Activated CD4-positive, CD25-positive, alpha-beta regulatory T cell (primary cell): Measurements from ENCODE around the gene ENTPD8.
"Not testable (repeated sequence)": the region's sequence is repeated elsewhere in the genome, so short reads cannot be mapped to it uniquely, and the experiment has no call there.

Experiments used
- DNase-seq, 4 experiments: peaks; one replicate each; lab custom pipeline; 2025; lab: John Stamatoyannopoulos, UW

The ENTPD8 gene

GRCh38 chr9:137476856-137477255 lies 35.7 kb upstream of the ENTPD8 start:
- DNase-seq: no peak

DNA sequence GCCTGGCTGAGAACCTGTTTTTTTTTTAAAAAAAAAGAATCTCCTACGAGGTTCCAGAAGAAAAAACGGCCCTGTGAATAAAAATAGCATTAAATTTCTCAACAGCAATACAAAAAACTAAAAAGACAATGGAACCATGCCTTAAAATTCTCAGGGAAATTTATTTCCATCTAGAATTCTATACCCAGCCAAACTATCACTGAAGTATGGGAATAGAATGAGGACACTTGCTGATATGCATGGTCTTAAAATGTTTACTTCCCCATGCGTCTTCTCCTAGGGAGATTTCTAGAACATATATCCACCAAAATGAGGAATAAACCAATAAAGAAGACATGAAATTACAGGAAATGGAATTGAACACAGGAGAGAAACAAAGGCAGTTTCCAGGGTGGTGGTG lies 34.5 kb upstream of the ENTPD8 start:
- no peak for DNase-seq

- DNase-seq: no peak
Observed at GRCh38 chr9:137474271-137474670, 33.1 kb upstream of the ENTPD8 start.

- no peak for DNase-seq
Observed at GRCh38 chr9:137470785-137471184, 29.6 kb upstream of the ENTPD8 start.

DNA sequence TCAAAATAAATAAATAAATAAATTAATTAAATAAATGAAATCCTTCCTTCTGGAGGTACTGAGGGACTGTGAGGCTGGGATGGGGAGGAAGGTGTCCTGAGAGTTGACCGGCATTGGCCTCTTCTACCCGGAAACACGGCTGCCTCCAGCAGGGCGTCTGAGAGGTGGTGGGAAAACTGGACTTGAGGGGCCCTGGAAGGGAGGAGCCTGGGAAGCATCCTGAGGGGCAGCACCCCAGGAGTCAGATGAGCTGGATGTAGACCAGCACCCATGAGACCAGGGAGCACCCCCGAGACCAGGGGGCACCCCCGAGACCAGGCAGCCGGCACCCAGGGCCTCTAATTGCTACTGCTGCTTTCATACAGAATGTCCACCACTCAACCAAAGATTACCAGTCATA lies 26.7 kb upstream of the ENTPD8 start:
- DNase-seq: no peak

GRCh38 chr9:137467161-137467581 lies 26.0 kb upstream of the ENTPD8 start:
- DNase-seq: no peak

DNA sequence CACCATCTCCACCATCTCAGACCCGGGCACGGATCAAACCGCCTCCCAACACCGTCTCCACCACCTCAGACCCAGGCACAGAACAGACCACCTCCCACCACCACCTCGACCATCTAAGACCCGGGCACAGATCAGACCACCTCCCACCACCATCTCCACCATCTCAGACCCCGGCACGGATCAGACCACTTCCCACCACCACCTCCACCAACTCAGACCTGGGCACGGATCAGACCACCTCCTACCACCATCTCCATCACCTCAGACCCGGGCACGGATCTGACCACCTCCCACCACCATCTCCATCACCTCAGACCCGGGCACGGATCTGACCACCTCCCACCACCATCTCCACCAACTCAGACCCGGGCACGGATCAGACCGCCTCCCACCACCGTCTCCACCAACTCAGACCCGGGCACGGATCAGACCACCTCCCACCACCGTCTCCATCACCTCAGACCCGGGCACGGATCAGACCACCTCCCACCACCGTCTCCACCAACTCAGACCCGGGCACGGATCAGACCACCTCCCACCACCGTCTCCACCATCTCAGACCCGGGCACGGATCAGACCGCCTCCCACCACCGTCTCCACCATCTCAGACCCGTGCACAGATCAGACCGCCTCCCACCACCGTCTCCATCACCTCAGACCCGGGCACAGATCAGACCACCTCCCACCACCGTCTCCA lies 25.4 kb upstream of the ENTPD8 start:
- not testable (repeated sequence) for DNase-seq

DNA sequence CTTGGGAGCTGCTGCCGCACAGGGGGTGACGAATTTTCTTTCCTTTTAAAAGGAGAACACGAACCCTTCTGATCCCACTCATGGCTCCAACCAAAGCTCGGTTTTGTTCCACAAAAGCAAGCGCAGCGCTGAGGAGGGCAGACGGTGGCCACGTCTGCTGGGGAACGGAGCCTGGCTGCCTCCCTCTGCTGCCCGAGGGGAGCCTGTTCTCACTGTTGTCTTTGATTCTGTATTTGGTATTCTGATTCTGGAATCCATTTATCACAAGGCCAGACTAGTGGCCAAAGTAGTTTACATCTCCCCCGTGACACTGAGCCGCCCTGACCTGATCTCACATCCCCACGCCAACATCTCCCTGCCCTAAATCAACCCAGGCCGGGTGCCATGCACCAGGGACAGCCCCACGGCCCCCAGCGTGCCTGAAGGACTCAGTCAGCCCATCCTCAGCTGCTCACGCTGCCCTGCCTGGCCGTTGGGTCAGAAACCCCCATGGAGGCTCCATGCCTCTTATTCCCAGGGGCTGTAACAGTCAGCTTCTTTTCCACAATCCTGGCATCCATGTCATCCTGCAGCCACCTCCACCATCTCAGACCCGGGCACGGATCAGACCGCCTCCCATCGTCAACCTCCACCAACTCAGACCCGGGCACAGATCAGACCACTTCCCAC lies 24.7 kb upstream of the ENTPD8 start:
- no peak for DNase-seq

DNA sequence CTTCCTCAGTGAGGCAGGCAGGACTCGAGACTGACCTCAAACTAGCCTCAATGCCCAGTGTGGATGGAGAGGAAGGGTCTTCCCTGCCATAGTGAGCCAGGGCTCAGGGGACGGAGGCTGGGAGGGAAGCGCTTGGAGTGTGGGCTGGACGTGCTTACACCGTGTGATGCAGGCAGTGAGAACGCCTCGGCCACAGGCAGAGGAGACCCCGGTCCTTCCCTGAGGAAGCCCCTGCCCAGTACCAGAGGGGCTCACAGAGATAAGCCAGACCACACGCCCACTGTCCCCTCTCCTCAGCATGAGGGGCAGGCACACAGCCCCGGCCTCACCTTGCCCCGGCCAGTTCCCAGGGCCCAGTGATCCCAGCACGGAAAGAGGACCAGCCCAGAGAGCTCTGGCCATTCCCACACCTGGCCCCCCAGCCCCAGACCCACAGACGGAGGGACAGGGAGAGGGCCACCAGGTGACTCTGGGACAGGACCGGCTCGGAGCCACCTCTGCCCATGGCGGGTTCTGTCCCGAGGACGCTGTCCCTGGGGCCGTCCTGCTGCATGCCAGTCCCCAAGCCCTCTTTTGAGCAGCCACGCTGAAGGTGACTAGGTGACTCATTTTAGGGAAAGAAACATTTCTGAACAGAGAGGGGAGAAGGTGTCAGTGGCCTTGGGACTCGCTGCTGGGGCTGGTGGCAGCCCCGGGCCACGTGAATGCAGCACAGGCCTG lies 24.0 kb upstream of the ENTPD8 start:
- DNase-seq: no peak

DNA sequence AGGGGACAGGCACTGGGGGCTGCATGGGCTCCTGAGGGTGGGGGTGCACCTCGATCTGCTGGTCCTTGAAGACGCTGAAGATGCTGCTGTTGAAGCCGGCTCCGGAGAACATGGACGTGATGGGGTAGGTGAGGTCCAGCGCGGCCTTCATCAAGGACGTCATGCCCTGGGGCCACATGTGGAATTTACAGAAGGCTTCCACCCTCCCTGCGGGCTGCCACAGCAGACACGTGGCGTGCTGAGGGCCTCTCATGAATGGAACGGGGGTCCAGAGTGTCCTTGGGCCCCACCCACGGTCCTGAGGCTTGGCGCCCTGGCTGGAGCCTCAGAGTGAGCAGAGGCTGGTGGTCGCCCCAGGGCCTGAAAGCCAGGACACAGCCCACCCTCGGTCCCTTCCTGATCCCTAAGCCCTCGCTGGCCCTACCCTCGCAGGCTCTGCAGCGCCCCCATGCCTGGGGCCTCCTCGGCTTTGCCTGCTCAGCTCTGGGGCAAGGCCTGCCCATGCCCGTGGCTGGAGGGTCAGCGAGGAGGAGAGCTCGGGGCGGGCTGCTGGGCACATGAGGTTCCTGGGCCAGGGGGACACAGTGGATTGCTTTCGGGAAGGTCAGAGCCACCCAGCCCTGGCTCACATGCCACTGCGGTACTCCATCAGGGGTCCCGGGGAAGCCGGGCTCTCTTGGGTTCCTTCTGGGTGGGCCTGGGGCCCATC lies 23.3 kb upstream of the ENTPD8 start:
- DNase-seq: no peak

DNA sequence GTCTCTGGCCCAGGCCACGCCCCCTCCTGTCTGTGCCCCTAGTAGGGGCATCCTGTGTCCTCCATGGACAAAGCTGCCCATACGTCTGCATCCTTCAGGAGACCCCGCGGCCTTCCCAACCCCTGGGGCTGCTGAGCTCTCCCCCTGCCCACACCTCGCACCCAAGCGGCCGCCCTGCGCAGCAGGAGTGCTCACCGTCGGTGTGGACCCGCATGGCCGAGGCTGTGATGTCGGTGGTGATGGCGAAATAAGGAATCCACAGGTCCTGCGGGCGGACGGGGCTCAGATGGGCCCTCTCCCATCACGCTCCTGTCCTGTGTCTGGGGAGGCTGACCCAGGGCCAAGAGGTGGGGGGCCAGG lies 22.8 kb upstream of the ENTPD8 start:
- no peak for DNase-seq

GRCh38 chr9:137462986-137463930 lies 22.1 kb upstream of the ENTPD8 start:
- no peak for DNase-seq

GRCh38 chr9:137462396-137462985 lies 21.3 kb upstream of the ENTPD8 start:
- no peak for DNase-seq

- DNase-seq: peak; percentile 57 to 89 (median 74)
Observed at GRCh38 chr9:137461663-137462395, 20.7 kb upstream of the ENTPD8 start.

DNA sequence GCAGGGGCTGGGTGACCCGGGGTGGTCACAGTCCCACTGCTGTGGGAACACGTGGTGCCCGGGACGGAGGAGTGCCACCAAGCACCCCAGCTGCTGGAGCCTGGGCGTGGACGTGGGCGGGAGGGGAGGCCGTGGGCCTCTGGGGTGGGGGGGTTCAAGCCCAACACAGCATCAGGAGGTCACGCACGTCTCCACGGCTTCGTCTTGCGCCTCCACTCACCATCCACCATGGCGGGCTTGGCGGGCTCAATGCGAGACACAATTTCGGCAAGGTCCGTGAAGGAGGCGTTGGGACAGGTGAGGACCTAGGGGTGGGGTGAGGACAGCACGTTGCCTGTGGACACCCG lies 20.1 kb upstream of the ENTPD8 start:
- DNase-seq: no peak

DNA sequence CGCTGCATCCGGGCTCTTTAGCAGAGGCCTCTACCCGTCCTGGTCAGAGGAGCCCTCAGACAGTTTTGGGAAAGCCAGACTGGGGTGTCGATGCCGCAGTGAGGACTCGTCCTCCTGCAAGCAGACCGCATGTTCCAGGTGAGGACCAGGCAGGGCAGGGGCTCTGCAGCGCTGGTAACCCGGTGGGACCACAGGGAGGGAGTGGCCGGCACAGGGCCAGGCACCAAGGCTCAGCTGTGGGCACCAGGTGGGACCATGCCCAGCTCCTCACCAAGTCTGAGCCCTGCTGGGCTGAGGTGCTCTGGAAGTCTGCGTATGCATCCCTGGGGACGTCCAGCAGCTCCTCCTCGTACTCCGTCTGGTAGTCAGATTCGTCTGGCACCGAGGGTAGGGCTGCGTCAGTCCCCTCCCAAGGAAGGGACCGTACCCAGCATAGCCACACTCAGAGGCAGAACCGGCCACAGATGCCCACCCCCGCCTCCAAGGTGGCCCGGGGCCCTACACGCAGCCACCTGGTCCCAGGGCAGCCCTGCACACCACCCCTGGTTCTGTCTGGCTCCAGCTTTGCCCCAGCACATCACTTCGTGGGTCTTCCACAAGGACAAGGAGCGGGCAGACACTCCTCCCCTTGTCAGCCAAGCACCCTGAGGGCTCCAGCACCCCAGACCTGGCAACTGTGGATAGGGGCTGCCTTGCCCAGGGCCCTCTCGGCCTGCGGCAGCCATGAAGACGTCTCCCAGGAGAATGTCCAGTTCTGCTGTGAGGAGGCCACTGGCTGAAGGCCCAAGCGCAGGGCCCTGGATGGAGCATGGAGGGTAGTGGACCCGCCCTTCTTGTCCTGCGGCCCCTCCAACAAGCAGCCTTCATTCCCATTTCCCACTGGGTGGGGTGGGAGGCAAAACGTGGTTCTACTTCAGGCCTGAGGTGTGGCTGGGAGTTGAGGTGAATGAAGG lies 19.5 kb upstream of the ENTPD8 start:
- no peak for DNase-seq

DNA sequence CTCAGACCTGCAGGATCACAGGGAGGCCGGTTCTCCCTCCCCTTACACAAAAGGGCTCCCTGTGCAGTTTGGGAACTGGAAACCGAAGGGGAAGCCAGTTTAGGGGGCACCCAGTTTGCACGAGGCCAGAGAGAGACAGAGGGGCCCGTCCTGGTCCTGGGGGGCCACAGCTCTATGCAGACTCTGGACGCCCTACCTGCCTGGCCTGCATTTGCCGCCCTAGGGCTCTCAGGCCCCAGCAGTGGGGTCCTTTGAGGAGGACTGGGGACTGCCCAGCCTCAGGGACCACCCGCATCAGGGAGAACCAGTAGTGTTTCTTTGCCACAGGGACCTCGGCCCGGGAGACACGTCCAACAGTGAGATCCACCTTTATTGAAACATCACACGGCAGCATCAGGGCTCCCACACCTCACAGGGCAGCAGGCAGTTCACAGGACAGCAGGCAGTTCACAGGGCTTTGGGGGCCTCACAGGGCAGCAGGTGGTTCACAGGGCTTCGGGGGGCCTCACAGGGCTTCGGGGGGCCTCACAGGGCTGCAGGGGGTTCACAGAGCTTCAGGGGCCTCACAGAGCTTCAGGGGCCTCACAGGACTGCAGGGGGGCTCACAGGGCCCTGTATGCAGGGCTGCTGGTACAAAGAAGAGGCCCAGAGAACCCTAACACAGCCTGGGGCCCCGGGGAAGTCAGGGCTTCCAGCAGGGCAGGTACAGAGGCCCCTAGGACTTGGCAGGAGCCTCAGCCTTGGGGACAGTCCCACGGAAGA lies 18.6 kb upstream of the ENTPD8 start:
- DNase-seq: no peak

- peak; percentile 87 to 95 (median 91) for DNase-seq
Observed at GRCh38 chr9:137459152-137459600, 18.0 kb upstream of the ENTPD8 start, which contains the start of gene NSMF. Gene NSMF, minus strand, starts transcription at chr9:137459334. Its CDS starts 232 bp downstream, at chr9:137459102.
